ENCODE measurements around the gene CER1. TPM values are rescaled to one million over a fixed set of nuclear protein-coding genes. Genes with fewer than 3 reads are reported as not detected.
"Not testable (repeated sequence)": the region's sequence is repeated elsewhere in the genome, so short reads cannot be mapped to it uniquely, and the experiment has no call there.

Gene CER1
- polyA plus RNA-seq, 3 donors: not detected

DNA sequence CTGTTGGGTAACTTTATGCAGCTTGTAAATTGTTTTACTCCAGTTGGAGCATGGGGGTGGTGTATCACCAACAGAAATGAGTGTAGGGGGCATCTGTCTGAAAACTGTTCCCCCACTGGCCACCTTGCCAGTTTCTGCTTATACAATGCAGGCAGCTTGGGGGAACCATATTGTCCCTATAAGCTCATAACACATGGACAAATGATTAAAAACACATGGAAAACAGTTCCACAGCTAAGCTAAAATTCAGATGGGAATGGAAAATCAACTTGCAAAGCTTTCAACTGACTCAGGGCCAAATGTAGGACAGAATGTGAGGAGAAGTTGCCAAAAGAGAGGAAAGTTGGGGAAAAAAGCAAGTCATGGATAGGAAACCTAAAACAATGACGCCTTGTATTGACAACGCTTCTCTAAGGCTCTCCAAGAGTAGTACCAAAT lies 7.9 kb upstream of the CER1 start:
- WGBS, 3 donors: 73 to 92% (median 77%) methylated on average over 2 of the region's 2 CpGs

DNA sequence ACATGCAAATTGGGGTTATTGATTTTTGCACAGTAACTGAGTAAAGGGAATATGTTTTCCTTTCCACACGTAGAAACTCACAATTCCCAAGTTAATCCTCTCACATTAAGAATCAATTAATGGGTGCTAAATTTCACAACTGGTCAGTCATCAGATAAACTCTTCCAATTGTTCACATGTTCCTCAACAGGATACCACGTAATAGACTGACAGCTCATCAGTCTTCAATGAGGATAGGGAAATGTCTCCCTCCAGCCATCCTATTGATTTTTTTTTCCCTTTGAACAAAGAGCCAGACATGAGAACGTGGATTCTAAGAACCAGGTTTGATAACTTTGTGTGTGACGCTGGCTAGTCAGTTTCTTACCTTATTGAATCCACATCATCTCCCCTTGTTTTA lies 768 bp upstream of the CER1 start:
- H3K27ac ChIP-seq (ENCODE audit: low read depth, low read length): no peak overlapping the region
- WGBS, 3 donors: 44 to 77% (median 61%) methylated on average over 4 of the region's 4 CpGs

More for the DNA sequence above, 7.9 kb upstream of the CER1 start:
- H3K27ac ChIP-seq (ENCODE audit: low read depth, low read length): no peak overlapping the region

DNA sequence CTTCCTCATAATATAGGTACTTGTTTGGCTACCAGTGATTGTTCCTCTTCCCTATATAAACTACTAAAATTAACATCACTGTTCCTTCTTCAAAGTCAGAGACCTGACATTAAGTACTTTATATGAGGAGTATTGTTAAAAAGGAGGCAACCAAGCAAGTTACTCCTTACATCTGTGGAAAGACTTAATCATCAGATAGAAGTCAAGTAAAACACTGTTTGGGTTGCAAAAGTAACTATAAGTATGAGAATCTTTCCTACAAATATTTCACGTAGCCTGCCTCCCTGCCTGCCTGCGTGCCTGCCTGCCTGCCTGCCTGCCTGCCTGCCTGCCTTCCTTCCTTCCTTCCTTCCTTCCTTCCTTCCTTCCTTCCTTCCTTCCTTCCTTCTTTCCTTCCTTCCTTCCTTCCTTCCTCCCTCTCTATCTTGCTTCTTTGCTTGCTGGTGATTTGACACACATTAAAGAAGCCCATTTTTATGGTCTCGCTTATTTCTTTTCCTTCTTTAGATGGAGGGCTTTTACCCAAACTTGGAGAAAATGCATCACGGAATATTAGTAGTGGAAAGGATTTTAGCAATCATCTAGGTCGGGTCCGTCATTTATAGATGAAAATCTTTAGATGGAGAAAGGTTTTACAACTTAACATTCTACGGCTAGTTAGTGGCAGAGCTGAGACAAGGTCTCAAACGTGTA lies 3.2 kb downstream of the CER1 start:
- no peak overlapping the region for H3K27ac ChIP-seq (ENCODE audit: low read depth, low read length)
- 72 to 76% (median 73%) methylated on average over 8 of the region's 8 CpGs for WGBS, 3 donors

DNA sequence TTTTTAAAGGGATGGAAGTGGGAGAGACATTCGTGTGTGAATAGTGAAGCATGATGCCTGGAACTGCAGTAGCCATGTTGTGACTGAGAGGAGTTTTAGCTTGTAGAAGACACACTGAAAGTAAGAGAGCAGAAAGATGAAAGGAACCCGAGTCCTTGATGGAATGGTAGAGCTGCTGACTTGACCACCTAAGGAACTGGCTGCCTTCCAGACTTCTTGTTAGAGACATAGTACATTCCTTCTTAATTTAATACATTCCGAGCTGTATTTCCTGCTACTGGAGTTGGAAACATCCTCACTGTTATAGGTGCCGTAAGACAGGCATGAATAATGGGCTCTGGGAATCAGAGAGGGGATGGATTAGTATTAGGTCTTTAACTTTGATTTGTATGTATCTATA lies 7.4 kb downstream of the CER1 start:
- 63 to 83% (median 71%) methylated on average over 4 of the region's 4 CpGs for WGBS, 3 donors
- no peak overlapping the region for H3K27ac ChIP-seq (ENCODE audit: low read depth, low read length)

DNA sequence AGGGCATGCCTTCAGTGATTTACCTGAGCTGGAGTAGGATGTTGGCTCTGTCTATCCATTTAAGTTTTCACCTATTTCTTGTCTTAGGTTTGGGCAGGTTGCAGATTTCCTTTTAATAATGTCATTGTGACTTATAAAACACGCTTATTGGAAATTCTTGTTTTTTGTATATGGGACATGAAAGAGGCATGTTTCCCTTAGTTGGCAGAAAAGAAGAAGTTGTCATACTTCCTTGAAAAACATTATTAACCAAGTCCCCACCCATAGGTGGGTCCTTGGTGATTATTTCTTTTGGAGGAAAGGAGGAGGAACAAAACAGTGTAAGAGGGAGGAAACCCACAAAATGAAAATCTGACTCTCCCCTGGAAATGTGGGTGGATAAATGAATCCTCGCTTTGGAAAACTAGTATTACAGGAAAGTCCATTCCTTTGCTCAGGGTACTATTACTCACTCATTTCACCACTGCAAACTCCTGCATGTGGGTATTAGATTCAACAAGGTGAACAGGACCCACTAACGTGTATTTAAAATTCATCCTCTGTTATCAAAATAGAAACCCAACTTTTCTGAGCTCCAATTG lies 9.3 kb downstream of the CER1 start:
- WGBS, 3 donors: 78 to 90% (median 82%) methylated on average over 3 of the region's 3 CpGs
- H3K27ac ChIP-seq (ENCODE audit: low read depth, low read length): no peak overlapping the region

DNA sequence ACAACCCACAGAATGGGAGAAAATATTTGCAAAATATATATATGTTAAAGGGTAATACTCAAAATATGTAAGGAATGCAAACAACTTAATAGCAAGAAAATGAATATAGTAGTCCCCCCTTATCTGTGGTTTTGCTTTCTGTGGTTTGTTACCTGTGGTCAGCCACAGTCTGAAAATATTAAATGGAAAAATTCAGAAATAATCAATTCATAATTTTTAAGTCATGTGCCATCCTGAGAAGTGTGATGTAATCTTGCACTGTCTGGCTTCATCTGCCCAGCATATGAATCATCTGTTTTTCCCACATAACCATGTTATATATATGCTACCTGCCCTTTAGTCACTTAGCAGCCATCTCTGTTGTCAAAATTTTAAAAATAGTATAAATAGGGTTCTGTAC lies 11.7 kb downstream of the CER1 start:
- no peak overlapping the region for H3K27ac ChIP-seq (ENCODE audit: low read depth, low read length)

DNA sequence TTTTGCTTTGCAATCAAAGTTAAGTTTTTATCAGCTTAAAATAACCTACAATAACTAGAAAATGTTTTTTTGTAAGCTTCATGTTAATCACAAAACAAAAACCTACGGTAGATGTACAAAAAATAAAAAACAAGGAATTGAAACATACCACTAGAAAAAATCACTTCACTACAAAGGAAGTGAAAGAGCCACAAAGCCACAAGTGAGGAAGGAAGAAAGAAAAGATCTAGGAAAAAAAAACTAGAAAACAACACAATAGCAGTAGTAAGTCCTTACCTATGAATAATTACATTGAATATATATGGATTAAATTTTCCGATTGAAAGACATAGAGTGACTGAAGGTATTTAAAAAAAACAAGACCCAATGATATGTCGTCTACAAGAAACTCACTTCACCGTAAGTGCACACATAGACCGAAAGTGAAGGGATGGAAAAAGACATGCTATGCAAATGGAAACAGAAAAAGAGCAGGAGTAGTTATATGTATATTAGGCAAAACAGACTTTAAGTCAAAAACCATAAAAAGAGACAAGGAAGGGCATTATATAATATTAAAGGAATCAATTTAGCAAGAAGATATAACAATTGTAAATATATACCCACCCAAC lies 15.9 kb downstream of the CER1 start:
- WGBS, 3 donors: 88 to 90% (median 90%) methylated on average over 5 of the region's 5 CpGs
- H3K27ac ChIP-seq (ENCODE audit: low read depth, low read length): no peak overlapping the region

DNA sequence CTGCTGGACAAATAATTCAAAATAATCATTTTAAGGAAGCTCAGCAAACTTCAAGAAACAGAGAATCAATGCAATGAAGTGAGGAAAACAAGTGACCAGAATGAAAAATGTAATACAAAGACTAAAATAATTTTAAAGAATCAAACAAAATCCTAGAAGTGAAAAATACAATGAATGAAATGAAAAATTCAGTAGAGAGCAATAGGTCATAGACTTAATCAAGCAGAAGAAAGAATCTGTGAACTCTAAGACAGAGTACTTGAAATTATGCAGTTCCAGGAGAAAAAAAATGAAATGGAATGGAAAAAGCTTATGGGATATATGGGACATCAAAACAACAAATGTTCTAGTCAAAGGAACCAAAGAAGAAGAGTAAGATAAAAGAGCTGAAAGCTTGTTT lies 17.5 kb downstream of the CER1 start:
- no peak overlapping the region for H3K27ac ChIP-seq (ENCODE audit: low read depth, low read length)

DNA sequence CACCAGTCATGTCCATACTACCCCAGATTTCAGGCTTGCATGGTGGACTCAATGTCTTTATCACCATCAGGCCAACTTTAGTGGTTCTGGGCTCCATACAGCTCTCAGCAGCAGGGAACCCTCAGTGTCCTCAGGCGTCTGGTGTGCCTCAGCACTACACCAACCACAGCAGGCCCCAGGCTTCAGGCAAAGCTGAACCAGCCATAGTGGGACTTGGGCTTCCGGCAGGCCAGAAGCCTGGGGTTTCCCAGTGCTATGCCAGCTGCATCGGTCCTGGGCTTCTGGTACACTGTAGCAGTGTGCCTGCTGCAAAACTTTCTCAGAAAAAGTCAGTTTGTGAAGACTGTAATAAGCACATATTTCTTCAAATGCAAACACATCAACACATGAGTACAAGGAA lies 18.3 kb downstream of the CER1 start:
- H3K27ac ChIP-seq (ENCODE audit: low read depth, low read length): no peak overlapping the region
- WGBS, 3 donors: 93 to 98% (median 93%) methylated on average over 3 of the region's 3 CpGs

DNA sequence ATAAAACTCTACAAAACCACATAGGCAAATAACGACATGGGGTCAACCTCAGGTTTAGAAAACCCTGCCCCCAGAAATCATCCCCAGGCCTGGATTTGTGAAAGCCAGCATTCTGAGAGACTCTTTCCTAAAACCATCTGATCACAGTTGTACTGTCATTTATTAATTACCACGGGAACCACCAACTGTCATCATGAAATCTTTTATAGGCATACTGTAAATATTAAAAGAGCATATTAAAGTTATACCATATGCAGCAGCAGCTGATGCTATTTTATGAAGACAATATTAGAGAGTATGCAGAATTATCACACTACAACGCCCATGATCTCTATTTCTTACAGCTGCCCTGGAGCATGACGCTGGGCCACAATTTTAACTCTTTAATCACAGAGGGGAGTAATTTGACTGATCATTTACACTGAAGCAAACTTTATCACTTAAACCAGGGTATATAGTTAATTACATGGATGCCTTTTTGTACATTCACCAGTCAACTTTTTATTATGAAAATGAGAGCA lies 20.3 kb downstream of the CER1 start:
- no peak overlapping the region for H3K27ac ChIP-seq (ENCODE audit: low read depth, low read length)
- 52 to 69% (median 67%) methylated on average over 4 of the region's 4 CpGs for WGBS, 3 donors

DNA sequence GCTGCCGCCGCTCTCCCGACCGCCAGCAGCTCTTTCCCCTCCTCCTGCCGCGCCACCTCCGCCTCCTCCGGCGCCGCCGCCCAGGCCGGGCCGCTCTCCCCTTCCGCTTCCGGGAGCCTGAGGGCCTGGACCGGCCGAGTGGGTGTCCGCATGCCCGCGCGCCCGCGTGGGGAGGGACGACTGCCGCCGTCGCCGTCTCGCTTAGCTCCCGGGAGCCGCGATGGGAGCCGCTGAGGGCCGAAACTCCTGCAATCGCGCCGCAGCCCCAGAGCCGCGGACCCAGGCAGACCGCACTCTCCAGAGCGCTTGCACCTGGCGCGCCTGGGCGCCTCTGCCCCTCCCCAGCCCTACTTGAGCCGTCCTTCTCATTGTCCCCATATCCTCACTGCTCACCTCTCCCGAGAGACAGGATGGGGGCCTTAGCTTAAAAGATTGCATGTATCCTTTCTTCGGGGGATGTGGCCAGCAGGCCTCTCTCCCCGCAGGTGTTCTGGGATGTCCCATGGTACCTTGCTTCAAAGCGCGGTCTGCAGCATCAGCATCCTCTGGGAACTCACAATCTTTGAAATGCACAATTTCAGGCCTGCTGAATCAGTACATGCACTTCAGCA lies 29.2 kb downstream of the CER1 start, which contains the start of gene ZDHHC21:
Gene ZDHHC21 (minus strand): TSS at position 182 of the 611 bp plus-strand sequence. CDS start 19,092 bp downstream, outside the sequence.
- WGBS, 3 donors: 1 to 4% (median 3%) methylated on average over 33 to 50 of the region's 50 CpGs
- H3K27ac ChIP-seq (ENCODE audit: low read depth, low read length): no peak within 1 kb of the TSS

DNA sequence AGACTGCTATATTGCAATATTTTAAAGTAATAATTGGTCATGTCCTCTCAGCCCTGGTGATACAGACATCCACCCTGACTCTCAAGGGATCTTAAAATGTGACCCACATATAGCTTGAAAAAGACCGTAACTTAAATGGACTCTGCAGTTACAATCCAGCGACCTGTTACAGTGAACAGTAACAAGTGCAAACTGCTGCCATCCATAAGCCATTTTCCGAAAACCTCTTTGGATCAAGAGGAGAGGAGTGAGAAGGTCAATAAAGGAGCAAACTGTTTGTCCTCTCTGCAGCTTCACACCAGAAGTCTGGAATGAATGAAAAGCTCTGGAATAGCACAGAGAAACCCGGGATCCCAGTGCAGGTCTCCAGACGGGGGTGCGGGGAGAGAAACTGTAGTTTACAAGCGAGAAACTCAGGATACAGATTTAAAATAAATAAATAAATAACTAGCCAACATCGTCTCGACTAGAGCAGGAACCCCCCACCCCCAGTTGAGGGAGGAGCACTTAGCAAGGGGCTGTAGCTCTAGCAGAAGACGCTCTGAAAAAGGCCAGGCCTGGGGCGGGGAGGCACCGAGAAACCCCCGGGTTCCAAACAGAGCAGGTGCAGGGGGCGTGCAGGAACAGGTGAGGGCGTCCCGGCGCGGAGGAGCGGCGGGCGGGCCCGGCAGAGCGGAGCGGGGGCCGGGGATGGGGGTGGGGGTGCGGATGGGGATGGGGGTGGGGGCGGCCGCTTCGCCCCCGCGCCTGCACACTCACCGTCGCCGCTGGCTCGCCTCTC lies 29.9 kb downstream of the CER1 start:
- 0 to 2% (median 1%) methylated on average over 24 to 35 of the region's 35 CpGs for WGBS, 3 donors
- H3K27ac ChIP-seq (ENCODE audit: low read depth, low read length): no peak overlapping the region

DNA sequence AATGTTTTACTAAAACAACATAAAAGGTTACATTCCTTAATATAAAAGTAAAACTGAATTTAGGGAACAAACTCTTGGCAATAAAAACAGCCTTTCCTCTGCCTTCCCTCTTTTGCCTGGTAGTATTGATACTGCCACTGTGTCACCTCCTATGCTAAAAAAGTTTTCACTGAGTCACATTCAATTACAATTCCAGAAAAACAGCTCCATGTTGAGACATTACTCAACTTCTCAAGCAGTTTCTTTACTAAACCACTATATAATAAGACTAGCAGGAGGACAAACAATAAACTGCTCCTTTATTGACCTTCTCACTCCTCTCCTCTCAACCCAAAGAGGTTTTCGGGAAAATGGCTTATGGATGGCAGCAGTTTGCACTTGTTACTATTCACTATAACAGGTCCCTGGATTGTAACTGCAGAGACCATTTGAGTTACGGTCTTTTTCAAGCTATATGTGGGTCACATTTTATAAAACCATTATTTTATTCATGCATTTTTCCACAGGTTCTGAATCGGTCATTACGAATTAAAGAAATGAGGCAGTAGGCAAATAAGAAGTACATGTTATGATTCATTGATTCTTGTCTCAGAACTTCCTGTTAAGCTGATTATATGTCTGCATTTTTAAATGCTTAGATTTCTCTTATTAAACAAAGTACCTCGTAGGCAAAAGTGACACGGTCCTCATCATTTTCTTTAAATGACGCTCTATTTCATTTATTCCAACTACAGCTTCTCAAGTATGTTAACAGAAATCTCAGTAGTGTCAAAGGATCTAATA lies 31.4 kb downstream of the CER1 start:
- 78 to 90% (median 89%) methylated on average over 7 of the region's 7 CpGs for WGBS, 3 donors
- no peak overlapping the region for H3K27ac ChIP-seq (ENCODE audit: low read depth, low read length)

DNA sequence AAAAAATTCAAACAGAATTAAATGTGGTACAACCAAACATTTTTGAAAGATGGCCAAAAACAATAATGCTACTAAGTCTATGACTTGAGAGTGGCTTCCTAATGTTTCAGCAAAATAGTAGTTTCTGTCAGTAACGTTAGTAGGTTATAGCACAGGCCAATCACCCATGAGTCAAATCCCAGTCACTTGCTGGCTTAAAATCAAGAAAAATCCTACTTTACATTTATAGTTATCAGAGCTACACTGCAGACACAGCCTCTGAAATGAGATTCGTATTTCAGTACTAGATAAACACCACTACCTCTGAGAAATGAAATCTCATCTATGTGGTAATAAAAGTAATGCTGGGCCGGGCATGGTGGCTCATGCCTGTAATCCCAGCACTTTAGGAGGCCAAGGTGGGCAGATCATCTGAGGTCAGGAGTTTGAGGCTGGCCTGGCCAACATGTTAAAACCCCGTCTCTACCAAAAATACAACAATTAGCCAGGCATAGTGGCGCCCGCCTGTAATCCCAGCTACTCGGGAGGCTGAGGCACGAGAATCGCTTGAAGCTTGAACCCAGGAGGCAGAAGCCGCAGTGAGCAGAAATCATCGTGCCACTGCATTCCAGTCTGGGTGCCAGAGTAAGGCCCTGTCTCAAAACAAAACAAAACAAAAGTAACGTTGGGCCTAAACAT lies 35.4 kb downstream of the CER1 start:
- 91 to 95% (median 92%) methylated on average over 12 of the region's 12 CpGs for WGBS, 3 donors
- no peak overlapping the region for H3K27ac ChIP-seq (ENCODE audit: low read depth, low read length)

DNA sequence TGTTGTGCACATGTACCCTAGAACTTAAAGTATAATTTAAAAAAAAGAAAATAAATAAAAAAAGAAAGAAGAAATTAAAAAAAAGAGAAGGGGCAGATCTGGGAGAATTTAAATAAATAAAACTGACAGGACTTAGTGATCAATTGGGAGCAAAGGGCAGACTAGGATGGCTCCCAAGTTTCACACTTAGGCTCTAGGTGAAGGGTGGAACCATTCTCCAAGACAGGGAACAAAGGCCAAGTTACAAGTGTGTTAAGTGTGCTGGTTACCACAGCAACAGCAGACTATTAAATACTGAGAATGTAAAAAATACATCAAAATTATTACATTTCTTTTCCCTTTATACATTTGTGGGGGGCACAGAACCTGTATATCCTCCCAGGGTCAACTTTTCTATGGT lies 36.4 kb downstream of the CER1 start:
- H3K27ac ChIP-seq (ENCODE audit: low read depth, low read length): no peak overlapping the region

DNA sequence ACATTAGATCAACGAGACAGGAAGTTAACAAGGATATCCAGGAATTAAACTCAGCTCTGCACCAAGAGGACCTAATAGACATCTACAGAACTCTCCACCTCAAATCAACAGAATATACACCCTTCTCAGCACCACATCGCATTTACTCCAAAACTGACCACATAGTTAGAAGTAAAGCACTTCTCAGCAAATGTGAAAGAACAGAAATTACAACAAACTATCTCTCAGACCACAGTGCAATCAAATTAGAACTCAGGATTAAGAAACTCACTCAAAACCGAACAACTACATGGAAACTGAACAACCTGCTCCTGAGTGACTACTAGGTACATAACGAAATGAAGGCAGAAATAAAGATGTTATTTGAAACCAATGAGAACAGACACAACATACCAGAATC lies 39.9 kb downstream of the CER1 start:
- not testable (repeated sequence) for H3K27ac ChIP-seq (ENCODE audit: low read depth, low read length)
- 86 to 94% (median 89%) methylated on average over 4 of the region's 4 CpGs for WGBS, 3 donors

DNA sequence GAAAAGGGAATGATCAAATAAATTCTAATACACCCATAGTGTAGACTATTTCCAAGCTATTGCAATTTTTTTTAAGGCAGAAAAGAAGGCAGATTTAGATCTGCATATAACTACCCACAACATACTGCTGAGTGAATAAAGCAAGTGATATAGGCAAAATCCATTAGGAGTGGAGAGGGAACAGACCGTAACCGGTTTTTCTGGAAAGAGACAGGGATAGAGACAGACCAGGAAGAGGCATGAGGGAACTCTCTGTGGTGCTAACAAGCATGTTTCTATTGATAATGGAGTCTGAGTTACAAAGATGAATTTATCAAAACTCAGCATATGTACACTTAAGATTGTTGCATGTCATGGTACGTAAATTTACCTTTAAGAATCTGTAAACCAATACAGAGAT lies 43.8 kb downstream of the CER1 start:
- no peak overlapping the region for H3K27ac ChIP-seq (ENCODE audit: low read depth, low read length)
- WGBS, 3 donors: 92 to 96% (median 96%) methylated on average over 3 of the region's 3 CpGs
